ENCODE results near the gene FOSL2.

DNA sequence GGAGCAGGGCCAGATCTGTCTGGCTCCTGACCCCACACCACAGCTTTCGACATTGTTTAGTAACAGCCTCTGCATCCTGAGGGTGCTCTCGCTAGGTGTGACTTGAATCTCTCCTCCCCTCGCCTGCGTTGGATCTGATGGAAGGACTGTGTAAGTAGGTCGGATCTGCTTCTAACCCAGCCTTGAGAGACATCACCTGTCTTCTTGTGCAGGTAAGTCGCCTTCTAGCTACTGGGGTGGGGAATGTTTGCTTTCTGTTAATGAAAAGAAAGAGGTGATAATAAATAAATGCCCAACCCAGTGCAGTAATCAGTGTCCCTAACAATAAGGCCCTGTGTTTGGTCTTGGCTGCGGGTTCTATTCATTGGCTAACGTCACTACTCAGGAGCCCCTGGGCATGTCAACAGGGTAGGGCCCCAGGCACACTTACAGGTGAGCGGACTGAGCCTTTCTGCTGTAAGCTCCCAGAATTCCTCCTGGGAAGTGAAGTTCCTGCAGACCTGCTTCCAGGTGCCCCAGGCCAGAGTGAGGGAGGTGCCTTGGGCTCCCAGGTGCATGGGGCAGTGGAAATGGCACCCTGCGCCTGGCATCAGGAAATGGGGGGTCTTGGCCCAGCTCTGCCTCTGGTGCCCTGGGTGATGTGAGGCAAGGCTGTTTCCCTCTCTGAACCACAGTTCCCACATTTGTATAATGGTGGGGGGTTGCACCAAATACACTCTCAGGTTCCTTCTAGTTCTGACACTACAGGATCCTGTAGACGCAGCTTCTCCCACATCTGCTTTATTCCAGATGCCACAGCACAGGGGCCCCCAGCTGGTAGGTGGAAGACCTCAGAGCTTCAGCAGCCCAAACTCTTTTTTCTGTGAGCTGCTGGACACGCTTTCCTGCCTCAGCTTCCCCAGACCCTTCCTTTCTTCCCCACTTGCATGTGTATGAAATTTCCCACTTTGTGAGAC is 11.2 kb upstream of the FOSL2 start:
- TF ChIP-seq CTCF (conservative IDR thresholded peaks at IDR 0.05 in 1 of 2, IDR thresholded peaks at IDR 0.05 in 1 of 2; ENCODE audit: extremely low read depth in 1 of 2, insufficient read depth in 1 of 2, low read depth in 1 of 2, low read length in 2 of 2) (no peak), EZH2 (IDR thresholded peaks at IDR 0.05; ENCODE audit: borderline replicate concordance, low read length) (no peak)

Measured in mammary epithelial cell (primary cell).